Measurements from ENCODE around the gene TAF15.

TAF15 gene

GRCh38 chr17:35843698-35844097, 34.4 kb downstream of the TAF15 start:
- DNase-seq (ENCODE audit: low read depth), result no peak
- TF ChIP-seq, protein P1, sequence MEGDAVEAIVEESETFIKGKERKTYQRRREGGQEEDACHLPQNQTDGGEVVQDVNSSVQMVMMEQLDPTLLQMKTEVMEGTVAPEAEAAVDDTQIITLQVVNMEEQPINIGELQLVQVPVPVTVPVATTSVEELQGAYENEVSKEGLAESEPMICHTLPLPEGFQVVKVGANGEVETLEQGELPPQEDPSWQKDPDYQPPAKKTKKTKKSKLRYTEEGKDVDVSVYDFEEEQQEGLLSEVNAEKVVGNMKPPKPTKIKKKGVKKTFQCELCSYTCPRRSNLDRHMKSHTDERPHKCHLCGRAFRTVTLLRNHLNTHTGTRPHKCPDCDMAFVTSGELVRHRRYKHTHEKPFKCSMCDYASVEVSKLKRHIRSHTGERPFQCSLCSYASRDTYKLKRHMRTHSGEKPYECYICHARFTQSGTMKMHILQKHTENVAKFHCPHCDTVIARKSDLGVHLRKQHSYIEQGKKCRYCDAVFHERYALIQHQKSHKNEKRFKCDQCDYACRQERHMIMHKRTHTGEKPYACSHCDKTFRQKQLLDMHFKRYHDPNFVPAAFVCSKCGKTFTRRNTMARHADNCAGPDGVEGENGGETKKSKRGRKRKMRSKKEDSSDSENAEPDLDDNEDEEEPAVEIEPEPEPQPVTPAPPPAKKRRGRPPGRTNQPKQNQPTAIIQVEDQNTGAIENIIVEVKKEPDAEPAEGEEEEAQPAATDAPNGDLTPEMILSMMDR (IDR thresholded peaks at IDR 0.05; ENCODE audit: control insufficient read depth, extremely low read depth, insufficient read depth), result no peak
- no peak overlapping the region for H3K4me3 ChIP-seq (ENCODE audit: low read depth, low read length)

DNA sequence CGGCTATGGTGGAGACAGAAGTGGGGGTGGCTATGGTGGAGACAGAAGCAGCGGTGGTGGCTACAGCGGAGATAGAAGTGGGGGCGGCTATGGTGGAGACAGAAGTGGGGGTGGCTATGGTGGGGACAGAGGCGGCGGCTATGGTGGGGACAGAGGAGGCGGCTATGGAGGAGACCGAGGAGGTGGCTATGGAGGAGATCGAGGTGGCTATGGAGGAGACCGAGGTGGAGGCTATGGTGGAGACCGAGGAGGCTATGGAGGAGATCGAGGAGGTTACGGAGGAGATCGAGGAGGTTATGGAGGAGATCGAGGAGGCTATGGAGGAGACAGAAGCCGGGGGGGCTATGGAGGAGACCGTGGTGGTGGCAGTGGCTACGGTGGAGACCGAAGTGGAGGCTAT, 35.3 kb downstream of the TAF15 start:
- H3K4me3 ChIP-seq (ENCODE audit: low read depth, low read length), result no peak overlapping the region
- DNase-seq (ENCODE audit: low read depth), result no peak
- TF ChIP-seq, protein P1 (IDR thresholded peaks at IDR 0.05; ENCODE audit: control insufficient read depth, extremely low read depth, insufficient read depth), result no peak

DNA sequence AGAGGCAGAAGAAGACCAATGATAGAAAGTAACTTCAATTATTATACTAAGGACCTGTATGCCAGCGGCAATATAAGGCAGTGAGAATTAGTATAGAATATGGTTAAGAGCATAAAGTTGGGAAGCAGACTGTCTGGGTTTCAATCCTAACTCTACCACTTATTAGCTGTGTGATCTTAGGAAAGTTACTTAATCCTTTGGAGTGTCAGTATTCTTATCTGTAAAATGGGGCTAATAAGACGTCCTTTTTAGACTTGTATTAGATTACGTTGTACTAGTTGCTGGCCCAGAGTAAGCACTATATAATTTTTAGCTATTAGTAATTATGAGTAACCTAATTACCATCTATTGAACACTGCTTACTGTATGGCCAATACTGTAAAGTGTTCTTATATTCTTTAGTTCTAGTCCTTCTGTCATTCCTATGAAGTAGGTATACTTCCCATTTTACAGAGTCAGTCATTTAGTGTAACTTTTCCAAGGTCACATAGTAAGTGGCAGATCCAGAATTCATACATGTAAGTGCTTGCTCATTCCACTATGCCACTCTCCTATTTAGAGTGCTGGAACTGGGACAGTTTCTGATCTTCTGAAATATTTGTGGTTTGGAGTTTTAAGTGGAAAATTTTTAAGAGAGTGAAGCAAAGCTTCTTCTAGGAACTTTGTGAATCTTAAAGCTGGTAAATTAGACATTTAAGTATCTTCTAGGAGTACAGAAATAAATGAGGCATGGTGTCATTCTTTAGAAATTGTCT, 36.9 kb downstream of the TAF15 start:
- no peak overlapping the region for H3K4me3 ChIP-seq (ENCODE audit: low read depth, low read length)
- no peak for DNase-seq (ENCODE audit: low read depth)

GRCh38 chr17:35847006-35847405, 37.7 kb downstream of the TAF15 start:
- H3K4me3 ChIP-seq (ENCODE audit: low read depth, low read length), result no peak overlapping the region
- no peak for DNase-seq (ENCODE audit: low read depth)
- TF ChIP-seq, protein P1 (IDR thresholded peaks at IDR 0.05; ENCODE audit: control insufficient read depth, extremely low read depth, insufficient read depth), result no peak

More for the DNA sequence above, 36.9 kb downstream of the TAF15 start:
- TF ChIP-seq, protein P1 (IDR thresholded peaks at IDR 0.05; ENCODE audit: control insufficient read depth, extremely low read depth, insufficient read depth), result no peak

GRCh38 chr17:35847633-35848373, 38.5 kb downstream of the TAF15 start:
- TF ChIP-seq, protein P1 (IDR thresholded peaks at IDR 0.05; ENCODE audit: control insufficient read depth, extremely low read depth, insufficient read depth), result no peak
- no peak for DNase-seq (ENCODE audit: low read depth)
- H3K4me3 ChIP-seq (ENCODE audit: low read depth, low read length), result no peak overlapping the region

- TF ChIP-seq, protein P1 (IDR thresholded peaks at IDR 0.05; ENCODE audit: control insufficient read depth, extremely low read depth, insufficient read depth), result peak; percentile 85
- no peak overlapping the region for H3K4me3 ChIP-seq (ENCODE audit: low read depth, low read length)
- DNase-seq (ENCODE audit: low read depth), result peak; percentile 33
Observed at GRCh38 chr17:35849469-35850348, 40.4 kb downstream of the TAF15 start.

All from LNCaP clone FGC (cell line).